GM18517 (cell line): Measurements from ENCODE around the gene TNFAIP8.

Experiments
- ATAC-seq: cut with Tn5 transposase; IDR thresholded peaks from one replicate; pipeline ENCODE4 v1.9.1; 2021; ENCODE audit warnings: mild to moderate bottlenecking, moderate library complexity; ENCODE audit not compliant: unreplicated experiment

Gene TNFAIP8

GRCh38 chr5:119365847-119366539 lies 10.2 kb downstream of the TNFAIP8 start:
- ATAC-seq, result no peak

GRCh38 chr5:119366540-119366881 lies 10.7 kb downstream of the TNFAIP8 start:
- ATAC-seq, result peak; percentile 21

GRCh38 chr5:119367502-119368237 lies 11.9 kb downstream of the TNFAIP8 start:
- ATAC-seq, result peak; percentile 84

- ATAC-seq, result peak; percentile 14
Measured at GRCh38 chr5:119368238-119368630, 12.4 kb downstream of the TNFAIP8 start.

GRCh38 chr5:119370486-119370885 lies 14.7 kb downstream of the TNFAIP8 start:
- no peak for ATAC-seq

GRCh38 chr5:119371146-119371545 lies 15.3 kb downstream of the TNFAIP8 start:
- no peak for ATAC-seq

- ATAC-seq, result peak; percentile 58
Measured at GRCh38 chr5:119373449-119373858, 17.6 kb downstream of the TNFAIP8 start.

- ATAC-seq, result no peak
Measured at GRCh38 chr5:119374901-119375300, 19.1 kb downstream of the TNFAIP8 start.

GRCh38 chr5:119377066-119377465 lies 21.2 kb downstream of the TNFAIP8 start:
- ATAC-seq, result no peak

- ATAC-seq, result no peak
Measured at GRCh38 chr5:119378075-119378700, 22.4 kb downstream of the TNFAIP8 start.

- no peak for ATAC-seq
Measured at GRCh38 chr5:119379096-119379495, 23.3 kb downstream of the TNFAIP8 start.

- ATAC-seq, result peak; percentile 48
Measured at GRCh38 chr5:119379942-119380547, 24.2 kb downstream of the TNFAIP8 start.

GRCh38 chr5:119382169-119382568 lies 26.4 kb downstream of the TNFAIP8 start:
- no peak for ATAC-seq

GRCh38 chr5:119383008-119383407 lies 27.2 kb downstream of the TNFAIP8 start:
- no peak for ATAC-seq

- ATAC-seq, result peak; percentile 54
Measured at GRCh38 chr5:119385136-119385535, 29.3 kb downstream of the TNFAIP8 start.

GRCh38 chr5:119385536-119386128 lies 29.8 kb downstream of the TNFAIP8 start:
- peak; percentile 48 for ATAC-seq

GRCh38 chr5:119386596-119387344 lies 31.0 kb downstream of the TNFAIP8 start:
- ATAC-seq, result no peak

- ATAC-seq, result no peak
Measured at GRCh38 chr5:119387945-119388618, 32.3 kb downstream of the TNFAIP8 start.

GRCh38 chr5:119388619-119389190 lies 32.9 kb downstream of the TNFAIP8 start:
- no peak for ATAC-seq
